Activated T-helper 1 cell treated with Interleukin-2 at 50 U/mL for 16 hours (primary cell): ENCODE measurements around the gene PCDHGB4.
"Not testable (repeated sequence)": the region's sequence is repeated elsewhere in the genome, so short reads cannot be mapped to it uniquely, and the experiment has no call there.

Experiments used
- DNase-seq: peaks from one replicate; pipeline ENCODE4 v3.0.0-alpha.2; 2020; ENCODE audit warnings: low read depth

PCDHGB4 gene

DNA sequence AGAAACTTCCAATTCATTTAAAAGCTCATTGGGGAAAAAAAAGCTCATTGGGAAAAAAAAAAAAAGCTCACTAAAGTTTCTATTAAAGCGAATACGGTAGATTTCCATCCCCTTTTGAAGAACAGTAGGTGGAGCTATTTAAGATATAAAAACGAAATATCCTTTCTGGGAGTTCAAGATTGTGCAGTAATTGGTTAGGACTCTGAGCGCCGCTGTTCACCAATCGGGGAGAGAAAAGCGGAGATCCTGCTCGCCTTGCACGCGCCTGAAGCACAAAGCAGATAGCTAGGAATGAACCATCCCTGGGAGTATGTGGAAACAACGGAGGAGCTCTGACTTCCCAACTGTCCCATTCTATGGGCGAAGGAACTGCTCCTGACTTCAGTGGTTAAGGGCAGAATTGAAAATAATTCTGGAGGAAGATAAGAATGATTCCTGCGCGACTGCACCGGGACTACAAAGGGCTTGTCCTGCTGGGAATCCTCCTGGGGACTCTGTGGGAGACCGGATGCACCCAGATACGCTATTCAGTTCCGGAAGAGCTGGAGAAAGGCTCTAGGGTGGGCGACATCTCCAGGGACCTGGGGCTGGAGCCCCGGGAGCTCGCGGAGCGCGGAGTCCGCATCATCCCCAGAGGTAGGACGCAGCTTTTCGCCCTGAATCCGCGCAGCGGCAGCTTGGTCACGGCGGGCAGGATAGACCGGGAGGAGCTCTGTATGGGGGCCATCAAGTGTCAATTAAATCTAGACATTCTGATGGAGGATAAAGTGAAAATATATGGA, 43.0 kb downstream of the PCDHGB4 start, which contains the start of gene PCDHGA12:
Gene PCDHGA12, plus strand, starts transcription at position 176 of the 782 bp plus-strand sequence. Its CDS starts 253 bp downstream, at position 429.
- no peak for DNase-seq

DNA sequence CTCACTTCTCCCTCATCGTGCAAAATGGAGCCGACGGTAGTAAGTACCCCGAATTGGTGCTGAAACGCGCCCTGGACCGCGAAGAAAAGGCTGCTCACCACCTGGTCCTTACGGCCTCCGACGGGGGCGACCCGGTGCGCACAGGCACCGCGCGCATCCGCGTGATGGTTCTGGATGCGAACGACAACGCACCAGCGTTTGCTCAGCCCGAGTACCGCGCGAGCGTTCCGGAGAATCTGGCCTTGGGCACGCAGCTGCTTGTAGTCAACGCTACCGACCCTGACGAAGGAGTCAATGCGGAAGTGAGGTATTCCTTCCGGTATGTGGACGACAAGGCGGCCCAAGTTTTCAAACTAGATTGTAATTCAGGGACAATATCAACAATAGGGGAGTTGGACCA, 43.8 kb downstream of the PCDHGB4 start:
- DNase-seq: no peak

DNA sequence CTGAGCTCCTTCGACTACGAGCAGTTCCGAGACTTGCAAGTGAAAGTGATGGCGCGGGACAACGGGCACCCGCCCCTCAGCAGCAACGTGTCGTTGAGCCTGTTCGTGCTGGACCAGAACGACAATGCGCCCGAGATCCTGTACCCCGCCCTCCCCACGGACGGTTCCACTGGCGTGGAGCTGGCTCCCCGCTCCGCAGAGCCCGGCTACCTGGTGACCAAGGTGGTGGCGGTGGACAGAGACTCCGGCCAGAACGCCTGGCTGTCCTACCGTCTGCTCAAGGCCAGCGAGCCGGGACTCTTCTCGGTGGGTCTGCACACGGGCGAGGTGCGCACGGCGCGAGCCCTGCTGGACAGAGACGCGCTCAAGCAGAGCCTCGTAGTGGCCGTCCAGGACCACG, 44.8 kb downstream of the PCDHGB4 start:
- not testable (repeated sequence) for DNase-seq

DNA sequence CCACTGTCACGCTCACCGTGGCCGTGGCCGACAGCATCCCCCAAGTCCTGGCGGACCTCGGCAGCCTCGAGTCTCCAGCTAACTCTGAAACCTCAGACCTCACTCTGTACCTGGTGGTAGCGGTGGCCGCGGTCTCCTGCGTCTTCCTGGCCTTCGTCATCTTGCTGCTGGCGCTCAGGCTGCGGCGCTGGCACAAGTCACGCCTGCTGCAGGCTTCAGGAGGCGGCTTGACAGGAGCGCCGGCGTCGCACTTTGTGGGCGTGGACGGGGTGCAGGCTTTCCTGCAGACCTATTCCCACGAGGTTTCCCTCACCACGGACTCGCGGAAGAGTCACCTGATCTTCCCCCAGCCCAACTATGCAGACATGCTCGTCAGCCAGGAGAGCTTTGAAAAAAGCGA, 45.2 kb downstream of the PCDHGB4 start:
- DNase-seq: not testable (repeated sequence)

DNA sequence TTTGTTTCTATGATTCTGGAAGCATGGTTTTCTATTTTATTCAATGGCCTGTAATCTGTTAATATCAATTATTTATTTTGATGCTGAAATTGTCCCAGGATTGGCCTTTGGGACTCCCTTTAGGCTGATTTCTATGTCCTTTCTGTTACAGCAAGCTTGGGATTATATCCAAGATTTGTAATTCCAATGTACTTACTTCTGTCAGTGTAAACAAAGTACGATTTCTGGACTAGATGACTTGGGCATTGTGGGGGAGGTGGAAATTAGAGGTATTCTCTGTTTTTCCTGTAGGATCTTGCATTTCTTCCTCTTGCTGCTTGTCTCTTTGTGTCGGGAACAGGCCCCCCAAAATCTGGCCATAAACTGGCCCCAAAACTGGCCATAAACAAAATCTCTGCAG, 46.5 kb downstream of the PCDHGB4 start:
- DNase-seq: no peak

DNA sequence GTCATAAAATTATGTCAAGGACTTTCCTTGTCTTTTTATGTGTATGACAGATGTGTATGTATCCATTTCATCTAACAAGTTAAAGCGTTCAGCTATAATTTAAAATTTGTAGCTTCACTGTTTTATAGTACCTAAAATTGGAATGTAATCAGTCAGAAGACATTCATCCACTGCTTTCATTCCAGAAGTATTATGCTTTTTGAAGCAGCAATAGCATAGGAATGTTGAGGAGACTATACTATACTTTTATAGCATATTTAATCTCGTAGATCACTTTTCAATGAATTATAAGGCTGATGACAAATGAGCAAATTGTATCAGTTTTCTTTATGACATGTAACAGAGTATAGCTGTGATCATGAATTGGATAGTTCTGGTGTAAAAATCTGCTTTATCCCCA, 49.7 kb downstream of the PCDHGB4 start:
- no peak for DNase-seq

DNA sequence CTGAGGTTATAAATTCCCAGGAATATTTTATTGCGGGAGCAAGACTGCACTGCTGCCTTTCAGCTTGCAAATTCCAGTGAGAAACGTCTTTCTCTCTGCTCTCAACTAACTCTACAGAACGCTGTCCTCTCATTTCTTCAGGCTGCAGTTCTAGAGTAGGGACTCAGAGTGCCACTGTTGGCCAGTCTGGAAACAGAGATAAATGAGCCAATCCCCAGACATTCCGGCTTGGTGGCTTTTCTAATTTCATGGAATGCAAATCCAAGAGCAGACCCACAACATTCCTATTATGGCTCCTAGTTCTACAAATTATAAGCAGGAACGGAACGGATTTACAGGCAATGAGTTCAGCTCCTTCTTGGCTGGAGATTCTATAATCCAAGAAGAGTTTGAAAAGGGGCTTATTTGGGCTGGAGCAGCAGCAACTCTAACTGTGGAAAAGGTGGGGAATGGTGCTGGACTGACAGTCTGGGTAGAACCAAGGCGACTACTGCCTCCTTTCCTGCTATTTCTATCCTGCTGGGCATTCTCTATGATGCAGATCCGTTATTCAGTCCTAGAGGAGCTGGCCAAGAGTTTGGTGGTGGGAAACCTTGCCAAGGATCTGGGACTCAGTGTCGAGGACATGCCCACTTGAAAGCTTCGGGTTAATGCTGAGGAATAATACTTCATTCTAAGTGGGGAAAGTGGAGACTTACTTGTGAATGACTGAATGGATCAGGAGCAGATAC, 52.1 kb downstream of the PCDHGB4 start:
- DNase-seq: no peak
